HepG2 (cell line): ENCODE data around the gene ODAM. TPM values are rescaled to one million over a fixed set of nuclear protein-coding genes. Genes with fewer than 3 reads are reported as not detected.

ENCODE experiments used
- ARID5B ChIP-seq: IDR thresholded peaks from 2 replicates; pipeline ENCODE4 v1.4.0; 2020; ENCODE audit warnings: mild to moderate bottlenecking, missing genetic modification reagents
- ATF4 ChIP-seq, 2 experiments: fragments of 450-650 bp in 1 of 2; sonication (generic) in 1 of 2; formaldehyde crosslinking; IDR thresholded peaks; 2 replicates each; pipeline versions ENCODE4 v1.5.0 to v1.8.0; 2020 to 2022; ENCODE audit warnings: mild to moderate bottlenecking in 1 of 2, missing genetic modification reagents in 1 of 2
- CAMTA2 ChIP-seq: sonication (generic); formaldehyde crosslinking; IDR thresholded peaks from 2 replicates; pipeline ENCODE4 v1.4.0; 2020; ENCODE audit warnings: mild to moderate bottlenecking, missing genetic modification reagents, borderline replicate concordance
- EHMT2 ChIP-seq: fragments of 200-600 bp; sonication (generic); IDR thresholded peaks from 2 replicates; pipeline ENCODE4 v1.7.0; 2017; ENCODE audit warnings: antibody characterized with exemption, low read depth, low read length, borderline replicate concordance
- FIP1L1 ChIP-seq: fragments of 200-400 bp; formaldehyde crosslinking; IDR thresholded peaks from 2 replicates; pipeline ENCODE4 v1.6.1; 2018; ENCODE audit warnings: low read depth, mild to moderate bottlenecking, low read length, moderate library complexity, borderline replicate concordance; ENCODE audit not compliant: insufficient read depth
- FLYWCH1 ChIP-seq: sonication (generic); formaldehyde crosslinking; IDR thresholded peaks from 2 replicates; pipeline ENCODE4 v1.8.1; 2023; ENCODE audit warnings: mild to moderate bottlenecking, missing genetic modification reagents
- FOXA3 ChIP-seq: IDR thresholded peaks from 2 replicates; pipeline ENCODE4 v1.6.1; 2016; ENCODE audit warnings: missing genetic modification reagents, missing compliant biosample characterization
- FOXK2 ChIP-seq: fragments of 450-650 bp; IDR thresholded peaks from 2 replicates; pipeline ENCODE4 v1.6.1; 2016
- GFI1 ChIP-seq: sonication (generic); formaldehyde crosslinking; IDR thresholded peaks from 2 replicates; pipeline ENCODE4 v1.5.0; 2020; ENCODE audit warnings: missing genetic modification reagents, mild to moderate bottlenecking, borderline replicate concordance
- ISL2 ChIP-seq: sonication (generic); formaldehyde crosslinking; IDR thresholded peaks from 2 replicates; pipeline ENCODE4 v1.5.0; 2020; ENCODE audit warnings: missing genetic modification reagents
- PCBP1 ChIP-seq: fragments of 200-400 bp; formaldehyde crosslinking; IDR thresholded peaks from 2 replicates; pipeline ENCODE4 v1.6.1; 2017; ENCODE audit warnings: mild to moderate bottlenecking, low read depth, low read length, borderline replicate concordance
- SETDB1 ChIP-seq: sonication (generic); formaldehyde crosslinking; IDR thresholded peaks from 2 replicates; pipeline ENCODE4 v1.5.1; 2020; ENCODE audit warnings: missing genetic modification reagents, mild to moderate bottlenecking, borderline replicate concordance
- THAP9 ChIP-seq: sonication (generic); formaldehyde crosslinking; IDR thresholded peaks from 2 replicates; pipeline ENCODE4; 2020; ENCODE audit warnings: missing genetic modification reagents, mild to moderate bottlenecking, borderline replicate concordance
- YEATS2 ChIP-seq: sonication (generic); formaldehyde crosslinking; IDR thresholded peaks from 2 replicates; pipeline ENCODE4 v1.4.0; 2020; ENCODE audit warnings: missing genetic modification reagents, borderline replicate concordance
- ZFP36L2 ChIP-seq: sonication (generic); formaldehyde crosslinking; IDR thresholded peaks from 2 replicates; pipeline ENCODE4 v1.4.0; 2020; ENCODE audit warnings: missing genetic modification reagents
- ZKSCAN5 ChIP-seq: sonication (generic); formaldehyde crosslinking; IDR thresholded peaks from 2 replicates; pipeline ENCODE4 v1.5.1; 2020; ENCODE audit warnings: mild to moderate bottlenecking, missing genetic modification reagents
- ZNF224 ChIP-seq: sonication (generic); formaldehyde crosslinking; IDR thresholded peaks from 2 replicates; pipeline ENCODE4 v1.5.0; 2020; ENCODE audit warnings: mild to moderate bottlenecking, missing genetic modification reagents
- ZNF7 ChIP-seq: IDR thresholded peaks from 2 replicates; pipeline ENCODE4 v1.6.1; 2016; ENCODE audit warnings: missing biosample characterization, missing genetic modification reagents
- ZNF75D ChIP-seq: sonication (generic); formaldehyde crosslinking; IDR thresholded peaks from 2 replicates; pipeline ENCODE4 v1.8.1; 2023; ENCODE audit warnings: missing genetic modification reagents, mild to moderate bottlenecking, borderline replicate concordance
- ZSCAN30 ChIP-seq: sonication (generic); formaldehyde crosslinking; IDR thresholded peaks from 2 replicates; pipeline ENCODE4 v1.5.0; 2020; ENCODE audit warnings: mild to moderate bottlenecking, missing genetic modification reagents
- polyA plus RNA-seq, 8 experiments: library from polyadenylated mRNA; depleted of rRNA in 3 of 8; stranded (reverse) in 7 of 8; unstranded in 1 of 8; fragments of >200 nt; fragmentation: Illumina TruSeq in 4 of 8; extraction: Trizol in 4 of 8; gene quantifications; 2 replicates each; pipeline versions ENCODE4 v1.2.1 to v1.2.3, GENCODE V29; 2011 to 2016; ENCODE audit warnings: low read depth in 4 of 8, missing spikeins in 1 of 8, mixed read lengths in 1 of 8; ENCODE audit not compliant: insufficient read depth in 1 of 8
- total RNA-seq, 5 experiments: library from RNA; depleted of rRNA; stranded (reverse); fragments of >200 nt; fragmentation: Illumina TruSeq; extraction: Trizol; gene quantifications; 2 replicates each; pipeline ENCODE4 v1.2.3, GENCODE V29; 2016; ENCODE audit warnings: low read depth in 1 of 5
- TF ChIP-seq, protein P1 (sequence below): sonication (generic); formaldehyde crosslinking; conservative IDR thresholded peaks from 2 replicates; pipeline ENCODE4 v1.8.1; 2023; ENCODE audit warnings: missing genetic modification reagents

The ODAM gene
- total and polyA plus RNA-seq, 2 of the 13 experiments (the other 11 are each of a cell fraction or from before 2014, with no cell fraction given), result 94.6 to 115 TPM

DNA sequence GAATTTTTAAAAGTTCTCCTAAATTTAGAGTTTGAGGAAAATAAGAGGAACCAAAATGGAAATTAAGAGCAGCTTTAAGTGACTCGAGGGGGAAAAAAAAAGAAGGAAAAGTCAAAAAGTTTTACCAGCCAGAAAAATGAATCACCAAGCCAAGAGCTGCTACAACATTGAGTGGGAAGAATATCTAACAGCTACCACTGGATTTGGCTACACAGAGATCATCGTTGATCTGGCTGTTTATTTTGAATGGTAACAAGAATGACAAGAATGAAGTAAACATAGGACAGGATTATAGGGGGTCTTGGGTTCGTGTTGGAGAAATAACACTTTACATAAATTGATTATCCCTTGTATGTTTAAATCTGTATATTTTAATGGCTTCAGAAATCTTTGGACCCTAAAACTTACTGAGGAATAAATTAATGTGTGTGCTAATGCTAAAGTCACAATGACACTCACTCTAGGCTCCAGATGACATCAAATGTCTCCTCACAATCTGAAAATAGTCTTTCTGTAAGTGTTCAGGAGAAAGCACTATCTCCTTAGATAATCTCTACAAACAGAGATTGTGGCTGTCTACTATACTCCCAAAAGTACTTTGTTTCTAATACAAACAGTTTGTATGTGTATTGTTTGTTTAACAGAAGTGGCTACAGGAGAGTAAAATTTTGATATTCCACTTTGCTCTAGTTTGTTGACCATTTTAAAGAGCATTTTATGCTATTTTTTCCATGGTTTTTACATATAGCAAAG, 43.8 kb downstream of the ODAM start (continued):
- TF ChIP-seq ARID5B (CRISPR knock-in tag) (peak; percentile 46; the same call in 1 of the 2 replicates), FOXK2 (no peak), ISL2 (CRISPR knock-in tag) (0 out of 2 replicates have a peak, but pooled peaks have one; percentile 15), PCBP1 (no peak), FOXA3 (CRISPR knock-in tag) (0 out of 2 replicates have a peak, but pooled peaks have one; percentile 8), ZNF224 (CRISPR knock-in tag) (no peak), ZFP36L2 (CRISPR knock-in tag) (no peak), FLYWCH1 (CRISPR knock-in tag) (no peak), ATF4 (CRISPR knock-in tag; IDR thresholded peaks at IDR 0.05) (no peak), THAP9 (CRISPR knock-in tag) (no peak), EHMT2 (no peak), ZSCAN30 (CRISPR knock-in tag) (no peak), YEATS2 (CRISPR knock-in tag) (no peak), GFI1 (CRISPR knock-in tag) (no peak), ZNF7 (no peak), FIP1L1 (no peak), CAMTA2 (CRISPR knock-in tag) (no peak), ZKSCAN5 (no peak), ZNF75D (CRISPR knock-in tag) (no peak), SETDB1 (no peak)
- TF ChIP-seq, protein P1, sequence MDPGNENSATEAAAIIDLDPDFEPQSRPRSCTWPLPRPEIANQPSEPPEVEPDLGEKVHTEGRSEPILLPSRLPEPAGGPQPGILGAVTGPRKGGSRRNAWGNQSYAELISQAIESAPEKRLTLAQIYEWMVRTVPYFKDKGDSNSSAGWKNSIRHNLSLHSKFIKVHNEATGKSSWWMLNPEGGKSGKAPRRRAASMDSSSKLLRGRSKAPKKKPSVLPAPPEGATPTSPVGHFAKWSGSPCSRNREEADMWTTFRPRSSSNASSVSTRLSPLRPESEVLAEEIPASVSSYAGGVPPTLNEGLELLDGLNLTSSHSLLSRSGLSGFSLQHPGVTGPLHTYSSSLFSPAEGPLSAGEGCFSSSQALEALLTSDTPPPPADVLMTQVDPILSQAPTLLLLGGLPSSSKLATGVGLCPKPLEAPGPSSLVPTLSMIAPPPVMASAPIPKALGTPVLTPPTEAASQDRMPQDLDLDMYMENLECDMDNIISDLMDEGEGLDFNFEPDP (CRISPR knock-in tag), result no peak
